Measurements from ENCODE around the gene FGF14. TPM values are rescaled to one million over a fixed set of nuclear protein-coding genes. Genes with fewer than 3 reads are reported as not detected.

FGF14 gene
- total RNA-seq, 1 experiment from 2014 or later, result 0.22 TPM

GRCh38 chr13:102244607-102245227, 157.1 kb downstream of the FGF14 start:
- H2BK12ac ChIP-seq (ENCODE audit: insufficient read length, low read depth, low read length), result no peak overlapping the region
- no peak overlapping the region for H3K18ac ChIP-seq (ENCODE audit: insufficient read length, low read depth, low read length)
- no peak overlapping the region for H4K8ac ChIP-seq (replicated peaks; ENCODE audit: insufficient read length, low read depth, low read length)
- H3K9ac ChIP-seq (ENCODE audit: extremely low read depth, insufficient read length, low read length), result no peak overlapping the region
- H3K14ac ChIP-seq (ENCODE audit: insufficient read depth, low read length), result no peak overlapping the region
- no peaks in the 10 kb centered on the region for H3K23me2 ChIP-seq (ENCODE audit: insufficient read length, low read depth, low read length, poor library complexity, severe bottlenecking)
- no peaks in the 10 kb centered on the region for H3K9me3 ChIP-seq (ENCODE audit: control insufficient read depth, low read depth, low read length)
- peaks cover 4 to 7% of the 10 kb centered on the region in 2 experiments; a peak in 1 of 4 replicates for H3K4me1 Mint-ChIP-seq
- H3K4me1 ChIP-seq (ENCODE audit: insufficient read depth, low read length), result no peaks in the 10 kb centered on the region; the same call in 1 of the 2 replicates
- no peaks in the 10 kb centered on the region for H3K79me2 ChIP-seq (ENCODE audit: insufficient read depth, low read length)
- H3T11ph ChIP-seq (ENCODE audit: low read length), result no peak overlapping the region
- H3K9me3 Mint-ChIP-seq, result no peaks in the 10 kb centered on the region
- H4K91ac ChIP-seq (ENCODE audit: insufficient read length, low read depth, low read length), result no peak overlapping the region
- no peaks in the 10 kb centered on the region for H3K27me3 ChIP-seq (ENCODE audit: insufficient read depth, low read length)
- no peak overlapping the region for H3K23ac ChIP-seq (ENCODE audit: insufficient read length, low read depth, low read length)
- H3K56ac ChIP-seq (ENCODE audit: insufficient read length, low read depth, low read length), result no peak overlapping the region
- H3K27ac Mint-ChIP-seq, result no peak overlapping the region
- H3K36me3 Mint-ChIP-seq (ENCODE audit: insufficient read depth in 1 of 3, low read depth in 3 of 3), result no peaks in the 10 kb centered on the region
- H3K4ac ChIP-seq (ENCODE audit: low read depth, low read length), result no peak overlapping the region
- no peak overlapping the region for H3K4me2 ChIP-seq (ENCODE audit: insufficient read depth, insufficient read length, low read length)
- no peak for TF ChIP-seq CTCF (conservative IDR thresholded peaks at IDR 0.05)
- H2BK5ac ChIP-seq (ENCODE audit: insufficient read length, low read length), result no peak overlapping the region
- no peak overlapping the region for H2AFZ ChIP-seq (ENCODE audit: low read length)
- no peak overlapping the region for H2BK120ac ChIP-seq (ENCODE audit: low read depth, low read length, poor library complexity, severe bottlenecking)
- H3K4me3 Mint-ChIP-seq, result no peak overlapping the region
- no peaks in the 10 kb centered on the region for H3K79me1 ChIP-seq (ENCODE audit: insufficient read depth, low read depth, low read length, poor library complexity, severe bottlenecking)
- H4K20me1 ChIP-seq (ENCODE audit: control insufficient read depth, insufficient read depth, insufficient read length), result no peaks in the 10 kb centered on the region
- H2BK15ac ChIP-seq (ENCODE audit: low read depth, low read length), result no peak overlapping the region
- no peak overlapping the region for H4K5ac ChIP-seq (ENCODE audit: insufficient read length, low read depth, low read length)
- H2BK20ac ChIP-seq (ENCODE audit: low read depth, low read length, poor library complexity, severe bottlenecking), result no peak overlapping the region
- no peak for DNase-seq
- no peak overlapping the region for H2AK5ac ChIP-seq (ENCODE audit: insufficient read length, low read length)
- WGBS (ENCODE audit: extremely low coverage, insufficient read length, low lambda C conversion rate), result no CpG with 5 or more reads among the region's 3 CpGs
- H3K27me3 Mint-ChIP-seq (ENCODE audit: low read depth), result no peaks in the 10 kb centered on the region
- H3K27ac ChIP-seq (ENCODE audit: insufficient read length, low read depth, low read length), result no peak overlapping the region

Data from H9 (cell line).